ENCODE measurements around the gene UBE2O.

DNA sequence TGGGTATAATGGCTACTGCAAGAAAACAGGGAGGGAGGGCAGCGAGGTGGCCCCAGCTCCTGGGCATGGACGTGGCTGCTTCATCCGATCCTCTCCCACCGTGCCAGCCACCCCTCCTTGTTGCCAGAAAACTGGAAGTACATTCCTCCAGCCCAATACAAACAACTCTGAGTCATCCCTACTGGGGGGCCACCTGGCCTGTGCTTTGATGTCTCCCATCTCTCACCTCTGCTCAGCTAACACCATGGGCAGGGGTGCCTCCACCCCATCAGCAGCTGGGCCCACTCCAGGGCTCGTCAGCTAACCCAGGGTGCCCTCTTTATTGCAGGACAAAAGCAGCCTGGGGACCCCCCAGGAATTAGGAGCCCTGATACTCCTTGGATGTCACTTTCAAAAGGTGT, 46.3 kb upstream of the UBE2O start:
- TF ChIP-seq, protein P1, sequence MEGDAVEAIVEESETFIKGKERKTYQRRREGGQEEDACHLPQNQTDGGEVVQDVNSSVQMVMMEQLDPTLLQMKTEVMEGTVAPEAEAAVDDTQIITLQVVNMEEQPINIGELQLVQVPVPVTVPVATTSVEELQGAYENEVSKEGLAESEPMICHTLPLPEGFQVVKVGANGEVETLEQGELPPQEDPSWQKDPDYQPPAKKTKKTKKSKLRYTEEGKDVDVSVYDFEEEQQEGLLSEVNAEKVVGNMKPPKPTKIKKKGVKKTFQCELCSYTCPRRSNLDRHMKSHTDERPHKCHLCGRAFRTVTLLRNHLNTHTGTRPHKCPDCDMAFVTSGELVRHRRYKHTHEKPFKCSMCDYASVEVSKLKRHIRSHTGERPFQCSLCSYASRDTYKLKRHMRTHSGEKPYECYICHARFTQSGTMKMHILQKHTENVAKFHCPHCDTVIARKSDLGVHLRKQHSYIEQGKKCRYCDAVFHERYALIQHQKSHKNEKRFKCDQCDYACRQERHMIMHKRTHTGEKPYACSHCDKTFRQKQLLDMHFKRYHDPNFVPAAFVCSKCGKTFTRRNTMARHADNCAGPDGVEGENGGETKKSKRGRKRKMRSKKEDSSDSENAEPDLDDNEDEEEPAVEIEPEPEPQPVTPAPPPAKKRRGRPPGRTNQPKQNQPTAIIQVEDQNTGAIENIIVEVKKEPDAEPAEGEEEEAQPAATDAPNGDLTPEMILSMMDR (conservative IDR thresholded peaks at IDR 0.05 in 1 of 2, IDR thresholded peaks at IDR 0.05 in 1 of 2; ENCODE audit: low read depth in 1 of 2, low read length in 2 of 2), result no peak
- TF ChIP-seq EZH2 (IDR thresholded peaks at IDR 0.05; ENCODE audit: low read length, missing control alignments), result no peak

All from fibroblast of lung (primary cell).